Transverse colon (tissue), 4 donors: ENCODE data around the gene OSBPL6. TPM values are rescaled to one million over a fixed set of nuclear protein-coding genes. Genes with fewer than 3 reads are reported as not detected.

Source experiments
- DNase-seq: peaks from one replicate; pipeline ENCODE4 v3.0.0-alpha.2; 2019
- H3K27ac ChIP-seq, 4 donors: fragments of 200-600 bp; sonication (generic); 2 replicates each; pipeline ENCODE4 v1.5.1; 2016 to 2018; ENCODE audit warnings: inconsistent platforms in 4 of 4
- H3K27me3 ChIP-seq: fragments of 200-600 bp; sonication (generic); 2 replicates; pipeline ENCODE4 v1.5.1; 2017; ENCODE audit warnings: inconsistent platforms
- H3K36me3 ChIP-seq, 4 donors: fragments of 200-600 bp; sonication (generic); 2 replicates each; pipeline ENCODE4 v1.5.1; 2017 to 2019; ENCODE audit warnings: inconsistent platforms in 4 of 4
- H3K4me1 ChIP-seq, 4 donors: fragments of 200-600 bp; sonication (generic); 2 replicates each; pipeline ENCODE4 v1.5.1; 2017 to 2020; ENCODE audit warnings: inconsistent platforms in 4 of 4
- H3K4me3 ChIP-seq, 4 donors: fragments of 200-600 bp; sonication (generic); 1 replicate in 1 of 4; 2 replicates in 3 of 4; pipeline versions ENCODE4 v1.5.1 to v1.6.1; 2017 to 2019; ENCODE audit warnings: inconsistent platforms in 4 of 4
- H3K9me3 ChIP-seq, 2 donors: fragments of 200-600 bp; sonication (generic); 2 replicates each; pipeline ENCODE4 v1.5.1; 2017 to 2019; ENCODE audit warnings: inconsistent platforms in 2 of 2
- EP300 ChIP-seq: sonication (generic); formaldehyde crosslinking; IDR thresholded peaks from one replicate; pipeline ENCODE4 v1.6.1; 2017; ENCODE audit warnings: antibody characterized with exemption, low read depth
- POLR2A ChIP-seq: fragments of 450-650 bp; IDR thresholded peaks from one replicate; pipeline ENCODE4 v1.6.1; 2016; ENCODE audit warnings: antibody characterized with exemption, mild to moderate bottlenecking, moderate library complexity
- POLR2AphosphoS5 ChIP-seq, 3 donors: sonication (generic); formaldehyde crosslinking; IDR thresholded peaks; one replicate each; pipeline ENCODE4 v1.6.1; 2016; ENCODE audit warnings: antibody characterized with exemption in 3 of 3
- WGBS, 2 donors: methylation state at CpG; one replicate each; pipeline ENCODE4 v1.1.5; 2018; ENCODE audit warnings: low coverage in 1 of 2; 5-methylcytosine and 5-hydroxymethylcytosine counted together
- in situ Hi-C, 4 donors: fragments of 200-750 bp; cut with MboI; loops; one replicate each; pipeline versions ENCODE4 v1.15.0 to v1.15.1; 2017; ENCODE audit warnings: low sequenced_read_pairs in 3 of 4, low pct_ligation_motif_present in 1 of 4, low pct_unique_long_range_greater_than_20kb in 1 of 4
- intact Hi-C: fragments of 100-400 bp; cut with DNase I; formaldehyde crosslinking; loops from one replicate; pipeline ENCODE4 v1.15.1; 2023; ENCODE audit warnings: low total_unique reads
- total RNA-seq, 4 donors: library from RNA; depleted of rRNA; stranded (reverse); fragments of >200 nt; gene quantifications; one replicate each; pipeline ENCODE4 v1.1.0, GENCODE V29; 2016
- TF ChIP-seq, protein P1 (sequence below), 5 experiments: fragments of 200-600 bp in 3 of 5; fragments of 450-650 bp in 2 of 5; sonication (generic) in 3 of 5; IDR thresholded peaks; 1 replicate in 2 of 5; 2 replicates in 3 of 5; pipeline ENCODE4 v1.5.1; 2016 to 2017; ENCODE audit warnings: antibody characterized with exemption in 5 of 5, inconsistent platforms in 3 of 5, mild to moderate bottlenecking in 2 of 5, moderate library complexity in 1 of 5

The OSBPL6 gene
- total RNA-seq, 4 donors from 2014 or later: 0.95 to 4.0 (median 2.5) TPM

DNA sequence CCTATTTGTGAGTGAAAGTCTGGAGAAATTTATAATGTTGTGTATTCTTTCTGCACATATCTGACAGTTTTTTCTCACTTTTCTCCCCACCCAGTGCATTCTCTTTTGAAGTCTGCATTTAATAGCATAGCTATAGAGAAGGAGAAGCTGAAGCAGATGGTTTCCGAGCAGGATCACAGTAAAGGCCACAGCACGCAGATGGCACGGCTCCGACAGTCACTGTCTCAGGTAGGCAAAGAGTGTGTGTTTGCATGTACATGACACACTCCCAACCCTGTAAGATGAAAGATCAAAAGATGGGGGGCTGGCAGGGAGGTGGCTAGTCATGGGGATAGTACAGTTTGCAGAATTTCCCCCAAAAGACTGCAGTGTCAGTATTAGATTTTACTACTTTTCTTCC lies 167.3 kb downstream of the OSBPL6 start:
- in situ Hi-C loops (no loop called here), intact Hi-C loops (no loop called here)
- H3K4me1 ChIP-seq: no peaks in the 10 kb centered on the region
- no peaks in the 10 kb centered on the region for H3K27me3 ChIP-seq
- no peaks in the 10 kb centered on the region for H3K9me3 ChIP-seq
- WGBS, 2 donors: 97% methylated on average over 4 of the region's 4 CpGs; no CpG with 5 or more reads in 1 of the 2 donors
- no peak for TF ChIP-seq EP300
- TF ChIP-seq POLR2A: no peak
- no peak for TF ChIP-seq POLR2AphosphoS5 (IDR thresholded peaks at IDR 0.05)
- TF ChIP-seq, protein P1, sequence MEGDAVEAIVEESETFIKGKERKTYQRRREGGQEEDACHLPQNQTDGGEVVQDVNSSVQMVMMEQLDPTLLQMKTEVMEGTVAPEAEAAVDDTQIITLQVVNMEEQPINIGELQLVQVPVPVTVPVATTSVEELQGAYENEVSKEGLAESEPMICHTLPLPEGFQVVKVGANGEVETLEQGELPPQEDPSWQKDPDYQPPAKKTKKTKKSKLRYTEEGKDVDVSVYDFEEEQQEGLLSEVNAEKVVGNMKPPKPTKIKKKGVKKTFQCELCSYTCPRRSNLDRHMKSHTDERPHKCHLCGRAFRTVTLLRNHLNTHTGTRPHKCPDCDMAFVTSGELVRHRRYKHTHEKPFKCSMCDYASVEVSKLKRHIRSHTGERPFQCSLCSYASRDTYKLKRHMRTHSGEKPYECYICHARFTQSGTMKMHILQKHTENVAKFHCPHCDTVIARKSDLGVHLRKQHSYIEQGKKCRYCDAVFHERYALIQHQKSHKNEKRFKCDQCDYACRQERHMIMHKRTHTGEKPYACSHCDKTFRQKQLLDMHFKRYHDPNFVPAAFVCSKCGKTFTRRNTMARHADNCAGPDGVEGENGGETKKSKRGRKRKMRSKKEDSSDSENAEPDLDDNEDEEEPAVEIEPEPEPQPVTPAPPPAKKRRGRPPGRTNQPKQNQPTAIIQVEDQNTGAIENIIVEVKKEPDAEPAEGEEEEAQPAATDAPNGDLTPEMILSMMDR (IDR thresholded peaks at IDR 0.05): no peak
- H3K36me3 ChIP-seq: no peaks in the 10 kb centered on the region
- no peak for DNase-seq
- H3K4me3 ChIP-seq: no peak overlapping the region
- H3K27ac ChIP-seq: no peak overlapping the region

DNA sequence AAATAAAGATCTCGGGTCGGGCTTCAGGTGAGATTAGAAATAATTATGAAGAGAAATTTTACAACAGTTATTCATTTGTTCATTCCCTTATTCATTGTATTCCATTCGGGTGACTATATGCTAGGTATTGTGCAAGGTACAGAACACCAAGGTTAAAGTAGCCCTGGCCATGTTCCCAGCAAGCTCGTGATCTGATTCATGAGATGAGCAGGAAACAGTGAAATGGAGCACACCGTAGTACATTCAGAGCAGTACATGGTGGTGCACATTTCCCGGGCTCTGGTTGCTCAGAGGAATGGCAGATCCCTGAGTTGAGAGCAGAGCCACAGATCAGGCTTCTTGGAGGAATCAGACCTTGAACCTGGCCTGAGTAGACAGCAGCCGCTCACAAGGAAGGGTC lies 168.9 kb downstream of the OSBPL6 start:
- H3K9me3 ChIP-seq: no peaks in the 10 kb centered on the region
- TF ChIP-seq EP300 (no peak), POLR2AphosphoS5 (IDR thresholded peaks at IDR 0.05) (no peak), POLR2A (no peak)
- TF ChIP-seq, protein P1 (IDR thresholded peaks at IDR 0.05): no peak
- H3K36me3 ChIP-seq: no peaks in the 10 kb centered on the region
- in situ Hi-C loops: no loop called here
- intact Hi-C loops: no loop called here
- no peak overlapping the region for H3K27ac ChIP-seq
- DNase-seq: no peak
- H3K4me1 ChIP-seq: no peaks in the 10 kb centered on the region
- no peak overlapping the region for H3K4me3 ChIP-seq
- 89 to 90% methylated on average over 6 to 7 of the region's 7 CpGs for whole genome bisulfite sequencing, 2 donors
- H3K27me3 ChIP-seq: no peaks in the 10 kb centered on the region

DNA sequence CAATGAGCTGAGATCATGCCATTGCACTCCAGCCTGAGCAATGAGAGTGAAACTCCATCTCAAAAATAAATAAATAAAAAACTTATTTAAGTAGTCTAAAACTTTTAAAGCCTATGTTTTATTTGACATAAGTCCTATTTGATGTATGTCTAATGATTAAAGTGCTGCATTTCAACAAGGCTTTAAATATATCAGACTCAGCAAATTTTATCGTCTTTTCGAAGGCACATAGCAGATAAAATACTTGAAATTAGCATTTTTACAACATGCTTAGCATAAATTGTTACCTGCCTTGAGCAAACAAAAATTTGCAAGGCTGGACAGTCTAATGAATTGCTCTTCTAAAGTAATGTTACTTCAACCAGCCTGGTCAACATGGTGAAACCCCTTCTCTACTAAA lies 170.8 kb downstream of the OSBPL6 start:
- no peak for DNase-seq
- Histone ChIP-seq H3K27ac (no peak overlapping the region), H3K36me3 (no peaks in the 10 kb centered on the region), H3K27me3 (no peaks in the 10 kb centered on the region), H3K4me3 (no peak overlapping the region), H3K9me3 (no peaks in the 10 kb centered on the region), H3K4me1 (no peaks in the 10 kb centered on the region)
- WGBS, 2 donors: 73 to 97% methylated on average over 2 of the region's 2 CpGs
- intact Hi-C loops: loop anchor here (1.0 kb wide), 1 partner anchor 19 kb away; no protein-coding TSS in a partner anchor
- TF ChIP-seq POLR2A (no peak), EP300 (no peak), POLR2AphosphoS5 (IDR thresholded peaks at IDR 0.05) (no peak)
- TF ChIP-seq, protein P1 (IDR thresholded peaks at IDR 0.05): no peak
- in situ Hi-C loops: no loop called here

DNA sequence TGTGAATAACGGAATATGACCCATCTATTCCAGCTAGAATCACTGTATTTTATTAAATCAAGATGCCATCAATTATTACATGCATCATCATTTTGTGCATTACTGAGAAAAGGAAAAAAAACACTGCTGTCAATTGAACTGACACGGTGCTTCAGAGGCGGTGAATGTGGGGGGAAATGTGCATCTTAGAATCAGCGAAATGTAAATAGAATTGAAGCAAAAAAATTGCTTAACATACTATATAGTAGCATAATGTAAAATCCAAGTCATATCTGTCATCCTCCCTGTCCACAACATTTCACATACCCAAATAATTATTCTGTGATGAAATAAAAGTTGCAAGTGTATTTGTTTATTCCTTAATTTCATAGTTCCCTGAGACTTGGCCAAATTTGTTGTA lies 172.1 kb downstream of the OSBPL6 start:
- Histone ChIP-seq H3K9me3 (no peaks in the 10 kb centered on the region), H3K4me1 (no peaks in the 10 kb centered on the region), H3K27ac (no peak overlapping the region), H3K4me3 (no peak overlapping the region), H3K36me3 (no peaks in the 10 kb centered on the region), H3K27me3 (no peaks in the 10 kb centered on the region)
- 85 to 86% methylated on average over 4 of the region's 4 CpGs for WGBS, 2 donors
- intact Hi-C loops: no loop called here
- in situ Hi-C loops: no loop called here
- TF ChIP-seq EP300 (no peak), POLR2A (no peak), POLR2AphosphoS5 (IDR thresholded peaks at IDR 0.05) (no peak)
- TF ChIP-seq, protein P1 (IDR thresholded peaks at IDR 0.05): no peak
- no peak for DNase-seq
